Activated T-cell treated with anti-CD3 and anti-CD28 coated beads for 4 hours (primary cell): ENCODE results near the gene ERBB3.
A peak's percentile ranks its signal among the peaks of the same experiment; 100 is the strongest.
"Not testable (repeated sequence)": the region's sequence is repeated elsewhere in the genome, so short reads cannot be mapped to it uniquely, and the experiment has no call there.

Source experiments
- DNase-seq: peaks from one replicate; pipeline ENCODE4 v3.0.0-alpha.2; 2020

The ERBB3 gene

DNA sequence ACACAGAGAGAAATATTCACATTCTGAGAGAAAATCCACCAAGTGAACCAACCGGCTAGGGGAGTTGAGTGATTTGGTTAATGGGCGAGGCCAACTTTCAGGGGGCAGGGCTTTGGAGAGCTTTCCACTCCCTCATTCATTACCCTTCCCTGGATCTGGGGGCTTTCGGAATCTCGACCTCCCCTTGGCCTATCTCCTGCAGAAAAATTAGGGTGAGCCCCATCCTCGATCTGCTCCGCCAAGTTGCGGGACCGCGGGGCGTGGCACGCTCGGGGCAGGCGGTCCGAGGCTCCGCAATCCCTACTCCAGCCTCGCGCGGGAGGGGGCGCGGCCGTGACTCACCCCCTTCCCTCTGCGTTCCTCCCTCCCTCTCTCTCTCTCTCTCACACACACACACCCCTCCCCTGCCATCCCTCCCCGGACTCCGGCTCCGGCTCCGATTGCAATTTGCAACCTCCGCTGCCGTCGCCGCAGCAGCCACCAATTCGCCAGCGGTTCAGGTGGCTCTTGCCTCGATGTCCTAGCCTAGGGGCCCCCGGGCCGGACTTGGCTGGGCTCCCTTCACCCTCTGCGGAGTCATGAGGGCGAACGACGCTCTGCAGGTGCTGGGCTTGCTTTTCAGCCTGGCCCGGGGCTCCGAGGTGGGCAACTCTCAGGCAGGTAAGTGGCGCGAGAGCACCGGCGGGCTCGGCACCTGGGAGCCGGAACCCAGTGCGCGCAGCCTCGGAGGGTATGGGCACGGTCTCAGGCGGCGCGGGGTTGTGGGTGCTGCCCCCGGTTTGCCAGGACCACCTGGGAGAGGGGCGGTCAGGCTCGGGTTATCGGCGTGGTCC is at the start of gene ERBB3:
Gene ERBB3 (plus strand): TSS at position 443 of the 833 bp plus-strand sequence. CDS start 136 bp downstream, at position 579.
- DNase-seq = peak; percentile 59

DNA sequence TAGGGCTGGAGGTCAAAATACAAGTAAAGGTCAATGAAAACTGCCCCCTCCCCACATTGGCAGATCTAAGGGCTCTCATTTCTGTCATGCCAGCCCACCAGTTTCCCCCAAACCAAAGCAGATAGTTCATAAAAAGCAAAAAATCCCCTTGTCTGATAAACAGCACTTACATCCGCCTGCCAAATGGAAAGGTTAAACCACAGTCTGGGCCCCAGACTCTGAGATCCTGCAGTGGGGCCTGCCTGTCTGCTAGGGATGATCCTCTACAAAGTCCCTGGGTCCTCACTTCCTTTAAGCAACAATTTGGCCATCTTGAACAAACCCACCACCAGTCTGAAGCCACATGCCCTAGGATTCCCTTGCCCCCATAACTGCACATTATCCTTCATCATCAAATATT is 48.0 kb upstream of the ERBB3 start:
- DNase-seq = no peak

DNA sequence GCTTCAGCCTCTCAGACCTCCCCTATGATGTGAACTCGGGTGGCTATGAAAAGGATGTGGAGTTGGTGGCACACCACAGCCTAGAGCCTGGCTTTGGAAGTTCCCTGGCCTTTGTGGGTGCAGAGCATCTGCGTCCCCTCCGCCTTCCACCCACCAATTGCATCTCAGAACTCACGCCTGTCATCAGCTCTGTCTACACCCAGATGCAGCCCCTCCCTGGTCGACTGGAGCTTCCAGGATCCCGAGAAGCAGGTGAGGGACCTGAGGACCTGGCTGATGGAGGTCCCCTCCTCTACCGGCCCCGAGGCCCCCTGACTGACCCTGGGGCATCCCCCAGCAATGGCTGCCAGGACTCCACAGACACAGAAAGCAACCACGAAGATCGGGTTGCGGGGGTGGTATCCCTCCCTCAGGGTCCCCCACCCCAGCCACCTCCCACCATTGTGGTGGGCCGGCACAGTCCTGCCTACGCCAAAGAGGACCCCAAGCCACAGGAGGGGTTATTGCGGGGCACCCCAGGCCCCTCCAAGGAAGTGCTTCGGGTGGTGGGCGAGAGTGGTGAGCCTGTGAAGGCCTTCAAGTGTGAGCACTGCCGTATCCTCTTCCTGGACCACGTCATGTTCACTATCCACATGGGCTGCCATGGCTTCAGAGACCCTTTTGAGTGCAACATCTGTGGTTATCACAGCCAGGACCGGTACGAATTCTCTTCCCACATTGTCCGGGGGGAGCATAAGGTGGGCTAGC is 45.2 kb upstream of the ERBB3 start:
- no peak for DNase-seq

DNA sequence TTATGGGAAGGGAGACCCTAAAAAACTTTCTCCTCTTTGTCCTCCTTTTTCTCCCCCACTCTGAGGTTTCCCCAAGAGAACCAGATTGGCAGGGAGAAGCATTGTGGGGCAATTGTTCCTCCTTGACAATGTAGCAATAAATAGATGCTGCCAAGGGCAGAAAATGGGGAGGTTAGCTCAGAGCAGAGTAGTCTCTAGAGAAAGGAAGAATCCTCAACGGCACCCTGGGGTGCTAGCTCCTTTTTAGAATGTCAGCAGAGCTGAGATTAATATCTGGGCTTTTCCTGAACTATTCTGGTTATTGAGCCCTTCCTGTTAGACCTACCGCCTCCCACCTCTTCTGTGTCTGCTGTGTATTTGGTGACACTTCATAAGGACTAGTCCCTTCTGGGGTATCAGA is 42.8 kb upstream of the ERBB3 start:
- DNase-seq = no peak

DNA sequence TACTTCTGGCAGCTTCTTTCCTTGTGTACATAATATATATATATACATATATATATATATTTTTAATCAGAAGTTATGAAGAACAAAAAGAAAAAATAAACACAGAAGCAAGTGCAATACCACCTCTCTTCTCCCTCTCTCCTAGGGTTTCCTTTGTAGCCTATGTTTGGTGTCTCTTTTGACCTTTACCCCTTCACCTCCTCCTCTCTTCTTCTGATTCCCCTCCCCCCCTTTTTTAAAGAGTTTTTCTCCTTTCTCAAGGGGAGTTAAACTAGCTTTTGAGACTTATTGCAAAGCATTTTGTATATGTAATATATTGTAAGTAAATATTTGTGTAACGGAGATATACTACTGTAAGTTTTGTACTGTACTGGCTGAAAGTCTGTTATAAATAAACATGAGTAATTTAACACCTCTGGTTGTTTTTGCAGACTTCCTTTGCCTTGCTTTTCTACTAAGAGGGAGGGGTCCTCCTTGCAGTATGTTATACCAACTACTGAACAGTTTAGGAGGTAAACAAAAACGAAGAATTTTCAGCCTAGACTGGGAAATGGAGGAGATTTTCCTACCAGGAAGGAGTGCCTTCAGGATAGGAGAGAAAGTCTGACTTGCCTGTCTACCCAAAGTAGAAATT is 41.8 kb upstream of the ERBB3 start:
- DNase-seq = no peak

DNA sequence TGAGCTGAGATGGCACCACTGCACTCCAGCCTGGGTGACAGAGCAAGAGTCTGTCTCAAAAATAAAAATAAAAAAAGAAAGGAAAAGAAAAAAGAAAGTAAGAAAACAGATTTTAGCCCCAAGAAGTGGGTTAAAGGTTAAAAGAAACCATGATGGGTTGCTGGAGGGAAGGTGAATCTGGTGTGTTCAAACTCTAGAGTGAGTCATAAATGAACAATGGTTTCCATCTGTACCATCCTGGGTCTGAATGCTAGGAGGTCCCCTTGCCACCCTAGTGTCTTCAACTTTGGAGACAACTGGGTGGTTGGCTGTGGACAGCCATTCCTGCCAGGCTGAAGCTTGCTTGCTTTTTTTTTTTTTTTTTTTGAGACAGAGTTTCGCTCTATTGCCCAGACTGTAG is 39.8 kb upstream of the ERBB3 start:
- no peak for DNase-seq

DNA sequence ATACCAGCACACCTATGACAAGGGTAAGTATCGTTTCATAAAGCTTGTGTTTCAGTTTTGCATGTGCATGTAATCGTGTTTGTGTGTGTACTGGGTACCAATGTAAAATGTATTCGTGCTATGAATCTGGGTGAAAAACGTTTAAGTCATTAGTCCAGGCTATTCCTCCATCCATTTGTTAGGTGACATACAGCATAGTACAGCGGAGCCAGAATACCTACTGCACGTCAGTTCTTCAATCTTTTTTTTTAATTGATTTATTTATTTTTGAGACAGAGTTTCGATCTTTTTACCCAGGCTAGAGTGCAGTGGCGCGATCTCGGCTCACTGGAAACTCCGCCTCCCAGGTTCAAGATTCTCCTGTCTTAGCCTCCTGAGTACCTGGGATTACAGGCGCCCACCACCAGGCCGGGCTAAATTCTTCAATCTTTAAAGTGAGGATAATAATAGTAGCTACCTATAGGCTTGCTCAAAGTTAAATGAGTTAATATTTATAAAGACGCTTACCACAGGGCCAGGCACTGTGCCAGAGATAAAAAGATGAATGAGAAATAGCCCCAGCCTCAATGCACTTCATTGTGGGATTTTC is 38.9 kb upstream of the ERBB3 start:
- DNase-seq = no peak

DNA sequence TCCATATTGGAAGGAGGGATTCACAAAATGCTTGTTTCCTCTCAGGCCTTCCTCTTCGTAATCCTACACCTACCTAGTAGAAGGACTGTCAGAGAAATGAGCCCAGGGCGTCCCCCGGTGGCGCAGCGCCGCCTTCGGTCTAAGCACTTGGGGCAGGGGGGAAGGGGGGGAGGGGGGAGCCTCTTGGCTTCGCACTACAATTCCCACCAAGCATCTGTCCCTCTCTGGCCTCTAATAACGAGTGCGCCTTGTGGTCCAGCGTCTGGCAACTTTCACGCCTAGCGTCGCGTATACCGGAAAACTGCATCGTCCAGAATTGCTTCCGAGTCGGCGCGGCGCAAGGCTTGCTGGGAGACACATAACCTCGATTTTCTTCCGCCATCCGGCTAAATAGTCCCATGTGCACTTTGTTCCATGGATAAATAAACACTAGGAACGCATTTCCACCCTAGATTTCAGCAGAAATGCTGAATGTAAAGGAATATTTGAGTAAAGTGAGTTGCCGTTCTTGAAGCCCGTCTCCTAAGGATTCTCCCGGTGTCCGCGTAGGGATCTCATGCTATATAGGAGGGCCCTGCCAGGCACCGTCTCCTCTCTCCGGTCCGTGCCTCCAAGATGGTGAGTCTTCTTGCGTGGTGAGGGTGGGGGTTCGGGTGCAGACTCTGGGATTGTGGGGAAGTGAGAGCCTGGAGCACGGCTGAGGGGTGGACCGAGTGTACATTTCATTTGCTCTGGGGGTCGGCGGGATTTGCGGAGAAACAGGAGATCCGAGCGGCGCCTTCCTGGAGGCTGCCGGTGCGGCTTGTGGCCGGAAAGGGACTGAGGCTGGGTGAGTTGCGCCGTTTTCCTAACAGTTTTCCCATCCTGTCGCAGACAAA is 38.2 kb upstream of the ERBB3 start, which contains the start of gene RPS26:
Gene RPS26 (plus strand): TSS at position 367 of the 878 bp plus-strand sequence. CDS start 249 bp downstream, at position 616.
- DNase-seq = peak; percentile 81

DNA sequence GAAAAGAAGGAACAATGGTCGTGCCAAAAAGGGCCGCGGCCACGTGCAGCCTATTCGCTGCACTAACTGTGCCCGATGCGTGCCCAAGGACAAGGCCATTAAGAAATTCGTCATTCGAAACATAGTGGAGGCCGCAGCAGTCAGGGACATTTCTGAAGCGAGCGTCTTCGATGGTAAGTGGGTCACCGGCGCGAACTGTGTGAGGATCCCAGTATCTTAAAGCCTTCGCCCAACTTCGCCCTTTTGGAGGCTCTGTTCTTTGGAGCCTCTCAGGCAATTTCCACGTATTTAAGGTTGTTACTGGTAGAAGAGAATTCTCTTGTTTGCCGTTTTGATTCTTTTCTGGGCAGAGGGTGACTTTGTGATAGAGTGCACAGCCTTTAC is 37.5 kb upstream of the ERBB3 start:
- not testable (repeated sequence) for DNase-seq

DNA sequence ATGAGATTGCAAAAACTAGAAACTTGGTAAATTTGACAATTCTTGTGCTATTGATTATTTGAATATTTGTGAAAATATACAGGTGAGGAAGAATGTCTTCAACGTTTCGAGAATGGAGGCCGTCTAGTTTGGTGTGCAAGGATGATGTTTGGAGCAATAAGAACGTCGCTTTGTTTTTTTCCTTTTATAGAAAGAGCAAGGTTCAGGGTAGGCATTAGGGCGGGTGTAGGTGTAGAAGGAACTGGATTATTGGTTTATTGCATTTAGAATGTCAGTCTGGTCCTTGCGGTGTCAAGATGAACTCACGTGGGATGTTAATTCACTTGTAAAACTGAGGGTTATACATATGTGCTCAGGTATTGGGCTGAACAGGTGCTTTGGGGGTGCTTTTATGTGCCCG is 37.1 kb upstream of the ERBB3 start:
- no peak for DNase-seq

DNA sequence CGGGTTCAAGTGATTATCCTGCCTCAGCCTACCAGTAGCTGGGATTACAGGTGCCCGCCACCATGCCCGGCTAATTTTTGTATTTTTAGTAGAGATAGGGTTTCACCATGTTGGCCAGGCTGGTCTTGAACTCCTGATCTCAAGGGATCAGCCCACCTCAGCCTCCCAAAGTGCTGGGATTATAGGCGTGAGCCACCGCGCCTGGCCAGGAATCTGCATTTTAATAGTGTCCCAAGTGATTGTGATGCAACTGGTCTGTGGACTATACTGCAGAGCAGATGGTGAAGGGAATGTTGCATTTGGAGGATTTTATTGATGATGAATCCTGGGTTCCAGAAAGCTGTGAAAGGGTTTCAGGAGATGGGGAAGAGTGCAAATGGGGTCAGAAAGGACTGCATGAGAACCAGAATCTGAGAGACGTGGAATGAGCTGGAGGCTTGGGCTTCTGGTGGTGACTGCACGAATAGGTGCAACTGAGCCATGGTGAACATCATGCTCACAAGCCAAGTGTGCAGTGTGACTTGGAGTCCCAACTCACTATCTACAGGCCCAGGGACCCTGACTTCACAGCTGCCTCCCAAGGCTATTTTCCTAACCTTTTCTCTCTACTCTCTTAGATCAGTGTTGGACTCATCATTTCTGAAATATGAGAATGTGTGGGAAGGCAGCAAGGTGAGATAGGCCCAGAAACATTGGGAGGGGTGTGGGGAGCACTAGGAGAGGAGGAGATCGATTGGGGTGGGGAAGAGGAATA is 33.8 kb upstream of the ERBB3 start:
- DNase-seq = no peak

DNA sequence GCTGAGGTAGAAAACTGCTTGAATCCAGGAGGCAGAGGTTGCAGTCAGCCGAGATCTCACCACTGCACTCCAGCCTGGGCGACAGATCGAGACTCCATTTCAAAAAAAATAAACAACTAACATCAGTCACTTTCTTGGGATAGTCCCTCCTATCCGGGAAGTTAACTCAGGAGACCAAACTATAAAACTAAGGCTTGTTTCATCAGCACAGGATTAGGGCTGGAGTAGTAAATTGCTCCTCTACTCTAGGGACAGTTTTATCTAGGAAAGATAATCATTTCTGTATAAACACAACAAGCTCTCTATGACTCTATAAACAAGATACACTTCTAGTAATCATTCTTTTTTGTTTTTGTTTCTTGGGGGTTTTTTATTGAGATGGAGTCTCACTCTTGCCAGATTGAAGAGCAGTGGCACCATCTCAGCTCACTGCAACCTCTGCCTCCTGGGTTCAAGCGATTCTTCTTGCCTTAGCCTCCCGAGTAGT is 26.5 kb upstream of the ERBB3 start:
- DNase-seq = no peak

DNA sequence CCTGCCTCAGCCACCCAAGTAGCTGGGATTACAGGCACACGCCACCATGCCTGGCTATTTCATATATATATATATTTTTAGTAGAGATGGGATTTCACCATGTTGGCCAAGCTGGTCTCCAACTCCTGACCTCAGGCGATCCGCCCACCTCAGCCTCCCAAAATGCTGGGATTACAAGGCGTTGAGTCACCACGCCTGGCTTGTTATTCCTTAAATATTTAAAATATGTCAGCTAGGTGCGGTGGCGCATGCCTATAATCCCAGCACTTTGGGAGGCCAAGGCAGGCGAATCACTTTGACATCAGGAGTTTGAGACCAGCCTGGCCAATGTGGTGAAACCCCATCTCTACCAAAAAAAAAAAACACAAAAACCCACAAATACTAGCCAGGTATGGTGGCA is 20.0 kb upstream of the ERBB3 start:
- not testable (repeated sequence) for DNase-seq

DNA sequence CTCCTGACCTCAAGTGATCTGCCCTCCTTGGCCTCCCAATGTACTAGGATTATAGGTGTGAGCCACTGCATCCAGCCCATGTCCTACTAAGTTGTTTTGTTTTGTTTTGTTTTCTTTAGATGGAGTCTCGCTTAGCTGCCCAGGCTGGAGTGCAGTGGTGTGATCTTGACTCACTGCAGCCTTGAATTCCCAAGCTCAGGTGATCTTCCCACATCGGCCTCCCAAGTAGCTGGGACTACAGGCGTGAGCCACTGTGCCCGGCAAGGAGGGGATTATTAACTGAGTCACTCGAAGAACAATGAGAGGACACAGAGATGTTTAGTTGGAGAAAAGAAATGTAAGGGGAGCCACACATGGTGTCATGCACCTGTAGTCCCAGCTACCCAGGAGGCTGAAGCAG is 18.0 kb upstream of the ERBB3 start:
- no peak for DNase-seq

DNA sequence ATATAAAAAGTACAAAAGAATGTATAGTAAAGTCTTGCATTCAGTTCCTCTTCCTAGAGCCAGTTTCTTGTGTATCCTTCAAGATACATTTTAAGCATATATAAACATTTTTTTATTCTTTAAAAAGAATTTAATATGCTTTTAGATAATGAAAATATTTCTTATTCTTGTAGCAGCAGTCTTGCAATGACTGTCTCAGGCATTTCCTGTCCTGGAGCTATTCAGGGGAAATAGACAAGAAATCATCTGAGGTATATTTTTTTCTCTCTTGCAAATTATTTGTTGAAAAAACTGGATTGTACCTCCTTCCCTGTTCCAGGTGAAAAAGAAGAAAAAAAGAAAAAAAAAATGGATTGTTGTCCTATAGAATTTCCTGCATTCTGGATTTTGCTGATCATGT is 17.0 kb upstream of the ERBB3 start:
- DNase-seq = no peak

DNA sequence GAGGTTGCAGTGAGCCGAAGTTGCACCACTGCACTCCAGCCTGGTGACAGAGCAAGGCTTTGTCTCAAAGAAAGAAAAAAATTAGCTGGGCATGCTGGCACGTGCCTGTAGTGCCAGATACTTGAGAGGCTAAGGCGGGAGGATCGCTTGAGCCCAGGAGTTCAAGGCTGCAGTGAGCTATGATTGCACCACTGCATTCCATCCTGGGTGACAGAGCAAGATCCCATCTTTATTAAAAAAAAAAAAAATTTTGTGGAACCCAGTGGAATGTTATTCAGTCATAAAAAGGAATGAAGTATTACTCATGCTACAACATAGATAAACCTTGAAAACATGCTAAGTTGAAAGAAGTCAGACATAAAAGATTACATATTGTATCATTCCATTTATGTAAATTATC is 8.3 kb upstream of the ERBB3 start:
- no peak for DNase-seq

DNA sequence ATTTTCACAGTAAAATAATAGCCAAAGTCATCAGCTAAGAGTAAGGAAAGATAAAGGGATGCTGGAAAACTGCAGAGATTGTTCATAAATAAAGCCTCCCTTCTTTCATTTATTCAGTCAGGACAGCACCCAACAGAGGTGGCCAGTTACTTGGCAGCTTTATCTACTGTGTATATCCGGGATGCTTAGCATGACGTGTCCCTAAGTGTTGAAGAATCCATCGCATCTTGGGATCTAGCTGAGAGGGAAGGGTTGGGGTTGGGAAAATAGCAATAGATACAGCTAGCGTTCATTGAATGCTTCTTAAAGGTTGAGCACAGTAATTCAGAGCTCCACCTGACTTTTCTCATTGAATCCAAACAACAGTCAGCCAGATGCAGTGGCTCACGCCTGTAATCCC is 5.6 kb upstream of the ERBB3 start:
- DNase-seq = no peak

DNA sequence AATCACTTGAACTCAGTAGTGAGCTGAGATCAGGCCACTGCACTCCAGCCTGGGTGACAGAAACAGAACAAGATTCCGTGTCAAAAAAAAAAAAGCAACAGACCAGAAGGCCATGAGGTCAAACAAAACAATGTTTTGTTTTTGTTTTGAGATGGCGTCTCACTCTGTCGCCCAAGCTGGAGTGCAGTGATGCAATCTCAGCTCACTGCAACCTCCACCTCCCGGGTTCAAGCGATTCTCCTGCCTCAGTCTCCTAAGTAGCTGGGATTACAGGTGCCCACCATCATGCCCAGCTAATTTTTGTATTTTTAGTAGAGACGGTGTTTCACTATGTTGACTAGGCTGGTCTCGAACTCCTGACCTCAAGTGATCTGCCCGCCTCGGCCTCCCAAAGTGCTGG is 2.0 kb upstream of the ERBB3 start:
- not testable (repeated sequence) for DNase-seq

DNA sequence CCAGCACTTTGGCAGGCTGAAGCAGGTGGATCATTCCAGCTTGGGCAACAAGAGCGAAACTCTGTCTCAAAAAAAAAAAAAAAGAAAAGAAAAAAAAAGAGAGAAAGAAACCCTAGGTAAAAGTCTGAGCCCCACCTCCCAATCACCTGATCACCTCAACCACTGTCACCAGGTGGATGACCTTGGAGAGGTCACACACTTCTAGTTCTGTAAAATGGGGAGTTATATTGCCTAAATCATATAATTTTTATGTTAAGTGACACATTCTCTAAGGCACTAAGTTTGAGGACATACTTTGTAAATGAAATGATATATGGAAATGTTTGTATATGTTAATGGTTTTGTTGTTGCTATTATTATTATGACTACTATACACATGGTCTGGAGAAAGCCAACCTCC is 1.5 kb upstream of the ERBB3 start:
- no peak for DNase-seq

DNA sequence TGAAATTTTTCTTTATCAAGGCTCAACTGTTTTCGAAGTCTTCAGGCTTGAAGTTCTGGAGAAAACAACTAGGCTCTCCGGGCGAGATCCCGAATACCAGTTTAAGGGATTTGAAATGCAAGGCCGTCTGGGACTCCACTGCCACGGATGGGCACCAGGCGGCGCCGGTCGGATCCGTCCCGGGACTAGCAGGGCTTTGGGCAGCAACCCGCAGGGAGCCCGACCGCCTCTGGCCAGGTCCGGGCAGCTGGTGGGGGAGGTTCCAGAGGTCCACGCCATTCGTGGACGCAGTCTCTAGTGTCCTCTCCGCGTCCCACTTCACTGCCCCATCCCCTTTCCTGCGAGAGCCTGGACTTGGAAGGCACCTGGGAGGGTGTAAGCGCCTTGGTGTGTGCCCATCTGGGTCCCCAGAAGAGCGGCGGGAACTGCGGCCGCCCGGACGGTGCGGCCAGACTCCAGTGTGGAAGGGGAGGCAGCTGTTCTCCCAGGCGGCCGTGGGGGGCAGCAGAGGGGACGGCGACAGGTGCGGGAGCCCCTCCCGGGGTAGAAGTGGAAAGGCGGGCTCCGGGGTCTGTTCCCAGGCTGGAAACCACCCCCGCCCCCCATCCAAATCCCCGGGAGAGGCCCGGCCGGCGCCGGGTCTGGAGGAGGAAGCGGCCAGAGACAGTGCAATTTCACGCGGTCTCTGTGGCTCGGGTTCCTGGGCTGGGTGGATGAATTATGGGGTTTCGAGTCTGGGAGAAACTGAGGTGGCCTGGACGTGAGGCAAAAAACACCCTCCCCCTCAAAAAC is 838 bp upstream of the ERBB3 start:
- DNase-seq = peak; percentile 24
